Parathyroid adenoma (tissue), 2 donors: ENCODE results near the gene MCM3AP.

ENCODE experiments used
- H2AFZ ChIP-seq: fragments of 300-600 bp; sonication (generic); one replicate; pipeline ENCODE4 v1.7.0; 2017; ENCODE audit warnings: antibody characterized with exemption, mild to moderate bottlenecking
- H3K27ac ChIP-seq: fragments of 300-600 bp; sonication (generic); one replicate; pipeline ENCODE4 v1.7.0; 2017
- H3K27me3 ChIP-seq: fragments of 300-600 bp; sonication (generic); one replicate; pipeline ENCODE4 v1.7.0; 2017; ENCODE audit warnings: low read length; ENCODE audit not compliant: control insufficient read depth, insufficient read depth
- H3K36me3 ChIP-seq: fragments of 300-600 bp; sonication (generic); one replicate; pipeline ENCODE4 v1.7.0; 2017; ENCODE audit warnings: low read length; ENCODE audit not compliant: control insufficient read depth, insufficient read depth
- H3K4me1 ChIP-seq: fragments of 300-600 bp; sonication (generic); one replicate; pipeline ENCODE4 v1.7.0; 2017; ENCODE audit warnings: control low read depth
- H3K4me2 ChIP-seq: fragments of 300-600 bp; sonication (generic); one replicate; pipeline ENCODE4 v1.7.0; 2017; ENCODE audit warnings: low read length
- H3K4me3 ChIP-seq: fragments of 300-600 bp; sonication (generic); one replicate; pipeline ENCODE4 v1.7.0; 2017; ENCODE audit warnings: low read depth, low read length
- H3K79me2 ChIP-seq: fragments of 300-600 bp; sonication (generic); one replicate; pipeline ENCODE4 v1.7.0; 2017; ENCODE audit warnings: control low read depth
- H3K9ac ChIP-seq: fragments of 300-600 bp; sonication (generic); one replicate; pipeline ENCODE4 v1.7.0; 2017; ENCODE audit warnings: mild to moderate bottlenecking
- H3K9me3 ChIP-seq: fragments of 300-600 bp; sonication (generic); one replicate; pipeline ENCODE4 v1.7.0; 2017; ENCODE audit warnings: low read length; ENCODE audit not compliant: control insufficient read depth
- TF ChIP-seq, protein P1 (sequence below): fragments of 300-600 bp; sonication (generic); IDR thresholded peaks from one replicate; pipeline ENCODE4 v1.7.0; 2017; ENCODE audit warnings: antibody characterized with exemption, mild to moderate bottlenecking
- donor health status: primary hyperparathyroidism.

MCM3AP gene

GRCh38 chr21:46273341-46273740 lies 12.1 kb downstream of the MCM3AP start:
- Histone ChIP-seq H3K9me3 (no peaks in the 10 kb centered on the region), H3K79me2 (peaks cover 4% of the 10 kb centered on the region), H2AFZ (no peak overlapping the region), H3K27ac (no peak overlapping the region), H3K9ac (no peak overlapping the region), H3K4me1 (no peaks in the 10 kb centered on the region), H3K36me3 (no peaks in the 10 kb centered on the region), H3K4me2 (no peak overlapping the region), H3K27me3 (no peaks in the 10 kb centered on the region), H3K4me3 (no peak overlapping the region)
- TF ChIP-seq, protein P1, sequence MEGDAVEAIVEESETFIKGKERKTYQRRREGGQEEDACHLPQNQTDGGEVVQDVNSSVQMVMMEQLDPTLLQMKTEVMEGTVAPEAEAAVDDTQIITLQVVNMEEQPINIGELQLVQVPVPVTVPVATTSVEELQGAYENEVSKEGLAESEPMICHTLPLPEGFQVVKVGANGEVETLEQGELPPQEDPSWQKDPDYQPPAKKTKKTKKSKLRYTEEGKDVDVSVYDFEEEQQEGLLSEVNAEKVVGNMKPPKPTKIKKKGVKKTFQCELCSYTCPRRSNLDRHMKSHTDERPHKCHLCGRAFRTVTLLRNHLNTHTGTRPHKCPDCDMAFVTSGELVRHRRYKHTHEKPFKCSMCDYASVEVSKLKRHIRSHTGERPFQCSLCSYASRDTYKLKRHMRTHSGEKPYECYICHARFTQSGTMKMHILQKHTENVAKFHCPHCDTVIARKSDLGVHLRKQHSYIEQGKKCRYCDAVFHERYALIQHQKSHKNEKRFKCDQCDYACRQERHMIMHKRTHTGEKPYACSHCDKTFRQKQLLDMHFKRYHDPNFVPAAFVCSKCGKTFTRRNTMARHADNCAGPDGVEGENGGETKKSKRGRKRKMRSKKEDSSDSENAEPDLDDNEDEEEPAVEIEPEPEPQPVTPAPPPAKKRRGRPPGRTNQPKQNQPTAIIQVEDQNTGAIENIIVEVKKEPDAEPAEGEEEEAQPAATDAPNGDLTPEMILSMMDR: no peak

DNA sequence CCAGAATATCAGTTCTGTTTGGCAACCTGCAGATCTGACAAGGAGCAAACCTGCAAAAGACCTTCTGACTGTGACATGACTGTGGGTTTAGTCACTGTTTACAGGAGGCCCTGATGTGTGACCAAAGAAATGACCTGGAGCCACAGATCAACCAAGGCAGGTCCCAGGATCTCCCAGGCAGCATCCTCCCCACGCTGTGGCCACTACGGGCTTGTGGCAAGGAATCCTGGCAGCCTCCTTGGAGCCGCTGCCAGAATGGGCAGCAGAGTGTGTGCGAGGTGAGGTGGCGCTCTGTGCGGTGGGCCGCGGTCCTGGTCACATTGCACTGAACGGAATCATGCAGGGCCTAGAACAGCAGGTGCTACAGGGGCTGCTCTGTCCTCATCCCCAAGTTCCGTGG lies 15.9 kb downstream of the MCM3AP start:
- Histone ChIP-seq H3K9me3 (no peaks in the 10 kb centered on the region), H3K36me3 (no peaks in the 10 kb centered on the region), H2AFZ (no peak overlapping the region), H3K27ac (no peak overlapping the region), H3K4me2 (no peak overlapping the region), H3K4me1 (no peaks in the 10 kb centered on the region), H3K79me2 (no peaks in the 10 kb centered on the region), H3K4me3 (no peak overlapping the region), H3K27me3 (no peaks in the 10 kb centered on the region), H3K9ac (no peak overlapping the region)
- TF ChIP-seq, protein P1: no peak

DNA sequence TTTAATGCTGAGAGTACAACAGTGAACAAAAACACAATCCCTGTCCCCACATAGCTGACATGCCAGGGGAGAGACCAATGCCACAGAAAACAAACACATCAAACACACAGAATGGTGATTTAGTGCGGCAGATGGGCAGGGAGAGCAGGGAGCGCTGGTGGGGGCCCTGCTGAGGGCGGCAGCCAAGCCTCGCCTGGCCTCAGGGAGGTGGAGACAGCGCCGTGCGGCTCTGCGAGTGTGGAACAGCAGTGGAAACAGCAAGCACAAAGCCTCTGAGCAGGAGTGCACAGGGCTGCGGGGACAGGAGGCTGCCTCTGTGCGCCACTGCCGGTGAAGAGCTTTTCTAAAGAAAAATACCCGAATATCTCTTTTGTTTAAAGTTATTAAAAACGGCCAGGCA lies 17.0 kb downstream of the MCM3AP start:
- no peaks in the 10 kb centered on the region for H3K4me1 ChIP-seq
- H3K79me2 ChIP-seq: no peaks in the 10 kb centered on the region
- H2AFZ ChIP-seq: no peak overlapping the region
- H3K4me2 ChIP-seq: no peak overlapping the region
- no peaks in the 10 kb centered on the region for H3K27me3 ChIP-seq
- no peak overlapping the region for H3K9ac ChIP-seq
- no peak overlapping the region for H3K27ac ChIP-seq
- no peaks in the 10 kb centered on the region for H3K9me3 ChIP-seq
- TF ChIP-seq, protein P1: no peak
- no peak overlapping the region for H3K4me3 ChIP-seq
- no peaks in the 10 kb centered on the region for H3K36me3 ChIP-seq

DNA sequence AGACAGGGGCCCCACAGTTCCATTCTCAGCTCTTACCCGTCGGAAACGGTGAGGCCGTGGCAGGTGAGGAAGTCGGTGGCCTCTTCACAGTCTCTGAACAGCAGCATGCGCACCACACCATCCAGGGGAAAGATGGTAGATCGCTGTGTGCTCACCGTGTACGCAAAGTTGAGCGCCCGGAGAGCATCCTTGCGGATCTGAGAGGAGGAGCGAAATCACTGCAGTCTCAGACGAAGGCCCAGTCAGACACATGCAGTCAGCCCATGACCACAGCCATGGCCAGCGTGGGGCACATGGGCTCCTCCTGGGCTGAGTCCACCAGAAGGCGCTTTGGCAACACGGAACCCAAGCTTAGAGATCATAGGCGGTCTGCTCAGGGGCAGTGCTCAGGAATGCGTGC lies 18.5 kb downstream of the MCM3AP start:
- no peak overlapping the region for H3K9ac ChIP-seq
- H3K79me2 ChIP-seq: no peaks in the 10 kb centered on the region
- H3K9me3 ChIP-seq: no peaks in the 10 kb centered on the region
- H3K27me3 ChIP-seq: no peaks in the 10 kb centered on the region
- H2AFZ ChIP-seq: no peak overlapping the region
- H3K4me2 ChIP-seq: no peak overlapping the region
- no peaks in the 10 kb centered on the region for H3K36me3 ChIP-seq
- H3K4me3 ChIP-seq: no peak overlapping the region
- no peaks in the 10 kb centered on the region for H3K4me1 ChIP-seq
- TF ChIP-seq, protein P1: no peak
- H3K27ac ChIP-seq: no peak overlapping the region

GRCh38 chr21:46265736-46266525 lies 19.5 kb downstream of the MCM3AP start:
- H3K4me1 ChIP-seq: no peaks in the 10 kb centered on the region
- no peaks in the 10 kb centered on the region for H3K79me2 ChIP-seq
- H3K9me3 ChIP-seq: no peaks in the 10 kb centered on the region
- no peaks in the 10 kb centered on the region for H3K36me3 ChIP-seq
- no peak overlapping the region for H3K4me2 ChIP-seq
- TF ChIP-seq, protein P1: no peak
- H3K9ac ChIP-seq: no peak overlapping the region
- H3K4me3 ChIP-seq: no peak overlapping the region
- H3K27ac ChIP-seq: no peak overlapping the region
- no peaks in the 10 kb centered on the region for H3K27me3 ChIP-seq
- H2AFZ ChIP-seq: no peak overlapping the region
